SK-N-SH treated with all-trans-retinoic acid at 6 μM for 48 hours (cell line): Measurements from ENCODE around the gene EDIL3.

ENCODE experiments used
- ATAC-seq: fragments of 200-7000 bp; cut with Tn5 transposase; 3 replicates; pipeline ENCODE4 v1.9.1; 2020; ENCODE audit warnings: mild to moderate bottlenecking, moderate library complexity
- BACH2 ChIP-seq: fragments of 250-450 bp; sonication (Bioruptor Pico); IDR thresholded peaks from 2 replicates; pipeline ENCODE4 v1.9.0; 2021; ENCODE audit warnings: mild to moderate bottlenecking, borderline replicate concordance
- CREB5 ChIP-seq: fragments of 250-450 bp; sonication (Bioruptor Pico); IDR thresholded peaks from 2 replicates; pipeline ENCODE4 v1.5.1; 2020; ENCODE audit warnings: low read depth, mild to moderate bottlenecking, moderate library complexity
- CSDC2 ChIP-seq: fragments of 250-450 bp; sonication (Bioruptor Pico); IDR thresholded peaks from 2 replicates; pipeline ENCODE4 v1.5.0; 2020; ENCODE audit warnings: mild to moderate bottlenecking, moderate library complexity
- CSRNP3 ChIP-seq: fragments of 250-450 bp; sonication (Bioruptor Pico); IDR thresholded peaks from 2 replicates; pipeline ENCODE4 v1.5.1; 2021; ENCODE audit warnings: mild to moderate bottlenecking, moderate library complexity
- ESRRG ChIP-seq: fragments of 250-450 bp; sonication (Bioruptor Pico); IDR thresholded peaks from 2 replicates; pipeline ENCODE4 v1.6.1; 2021; ENCODE audit warnings: mild to moderate bottlenecking
- GLIS3 ChIP-seq: fragments of 250-450 bp; sonication (Bioruptor Pico); IDR thresholded peaks from 2 replicates; pipeline ENCODE4 v1.5.0; 2020; ENCODE audit warnings: mild to moderate bottlenecking, moderate library complexity
- PATZ1 ChIP-seq: fragments of 250-450 bp; sonication (Bioruptor Pico); IDR thresholded peaks from 2 replicates; pipeline ENCODE4 v1.8.0; 2020; ENCODE audit warnings: mild to moderate bottlenecking, moderate library complexity, borderline replicate concordance
- PPARA ChIP-seq: fragments of 250-450 bp; sonication (Bioruptor Pico); IDR thresholded peaks from 2 replicates; pipeline ENCODE4 v1.5.0; 2020; ENCODE audit warnings: mild to moderate bottlenecking, borderline replicate concordance
- RARB ChIP-seq: fragments of 250-450 bp; sonication (Bioruptor Pico); IDR thresholded peaks from 2 replicates; pipeline ENCODE4 v1.8.0; 2021; ENCODE audit warnings: mild to moderate bottlenecking, moderate library complexity
- SNAI2 ChIP-seq: fragments of 250-450 bp; sonication (Bioruptor Pico); IDR thresholded peaks from 2 replicates; pipeline ENCODE4 v1.5.0; 2020; ENCODE audit warnings: mild to moderate bottlenecking, moderate library complexity
- TCF4 ChIP-seq: fragments of 250-450 bp; sonication (Bioruptor Pico); IDR thresholded peaks from 2 replicates; pipeline ENCODE4 v1.8.0; 2021; ENCODE audit warnings: mild to moderate bottlenecking, moderate library complexity, borderline replicate concordance
- TOX ChIP-seq: fragments of 250-450 bp; sonication (Bioruptor Pico); IDR thresholded peaks from 2 replicates; pipeline ENCODE4 v1.8.0; 2021; ENCODE audit warnings: mild to moderate bottlenecking, moderate library complexity, borderline replicate concordance
- ZC3H10 ChIP-seq: fragments of 250-450 bp; sonication (Bioruptor Pico); IDR thresholded peaks from 2 replicates; pipeline ENCODE4 v1.5.1; 2021; ENCODE audit warnings: mild to moderate bottlenecking, moderate library complexity
- ZFP3 ChIP-seq: fragments of 250-450 bp; sonication (Bioruptor Pico); IDR thresholded peaks from 2 replicates; pipeline ENCODE4 v1.5.0; 2020; ENCODE audit warnings: mild to moderate bottlenecking, moderate library complexity
- ZFP30 ChIP-seq: fragments of 450-650 bp; formaldehyde crosslinking; IDR thresholded peaks from 2 replicates; pipeline ENCODE4 v1.5.0; 2022; ENCODE audit warnings: mild to moderate bottlenecking, moderate library complexity
- ZNF565 ChIP-seq: fragments of 450-650 bp; formaldehyde crosslinking; conservative IDR thresholded peaks from 2 replicates; pipeline ENCODE4 v1.5.0; 2020; ENCODE audit warnings: low read depth, mild to moderate bottlenecking, moderate library complexity
- ZNF70 ChIP-seq: fragments of 450-650 bp; formaldehyde crosslinking; IDR thresholded peaks from 2 replicates; pipeline ENCODE4 v1.5.0; 2020; ENCODE audit warnings: mild to moderate bottlenecking, moderate library complexity
- ZNF8 ChIP-seq: fragments of 450-650 bp; formaldehyde crosslinking; IDR thresholded peaks from 2 replicates; pipeline ENCODE4 v1.5.0; 2020; ENCODE audit warnings: mild to moderate bottlenecking, moderate library complexity
- TF ChIP-seq, protein P1 (sequence below): fragments of 250-450 bp; sonication (Bioruptor Pico); IDR thresholded peaks from 2 replicates; pipeline ENCODE4 v1.5.0; 2020; ENCODE audit warnings: mild to moderate bottlenecking, moderate library complexity
- TF ChIP-seq, protein P2 (sequence below): fragments of 250-450 bp; sonication (Bioruptor Pico); IDR thresholded peaks from 2 replicates; pipeline ENCODE4 v1.8.0; 2021; ENCODE audit warnings: low read depth, mild to moderate bottlenecking, moderate library complexity, borderline replicate concordance

The EDIL3 gene

GRCh38 chr5:84255315-84255714 lies 129.4 kb downstream of the EDIL3 start:
- peak; percentile 76 for ATAC-seq
- no peak for TF ChIP-seq GLIS3 (CRISPR knock-in tag)
- no peak for TF ChIP-seq CSRNP3
- no peak for TF ChIP-seq CREB5 (CRISPR knock-in tag)
- TF ChIP-seq TCF4 (CRISPR knock-in tag), result no peak
- no peak for TF ChIP-seq TOX (CRISPR knock-in tag)
- TF ChIP-seq, protein P1, sequence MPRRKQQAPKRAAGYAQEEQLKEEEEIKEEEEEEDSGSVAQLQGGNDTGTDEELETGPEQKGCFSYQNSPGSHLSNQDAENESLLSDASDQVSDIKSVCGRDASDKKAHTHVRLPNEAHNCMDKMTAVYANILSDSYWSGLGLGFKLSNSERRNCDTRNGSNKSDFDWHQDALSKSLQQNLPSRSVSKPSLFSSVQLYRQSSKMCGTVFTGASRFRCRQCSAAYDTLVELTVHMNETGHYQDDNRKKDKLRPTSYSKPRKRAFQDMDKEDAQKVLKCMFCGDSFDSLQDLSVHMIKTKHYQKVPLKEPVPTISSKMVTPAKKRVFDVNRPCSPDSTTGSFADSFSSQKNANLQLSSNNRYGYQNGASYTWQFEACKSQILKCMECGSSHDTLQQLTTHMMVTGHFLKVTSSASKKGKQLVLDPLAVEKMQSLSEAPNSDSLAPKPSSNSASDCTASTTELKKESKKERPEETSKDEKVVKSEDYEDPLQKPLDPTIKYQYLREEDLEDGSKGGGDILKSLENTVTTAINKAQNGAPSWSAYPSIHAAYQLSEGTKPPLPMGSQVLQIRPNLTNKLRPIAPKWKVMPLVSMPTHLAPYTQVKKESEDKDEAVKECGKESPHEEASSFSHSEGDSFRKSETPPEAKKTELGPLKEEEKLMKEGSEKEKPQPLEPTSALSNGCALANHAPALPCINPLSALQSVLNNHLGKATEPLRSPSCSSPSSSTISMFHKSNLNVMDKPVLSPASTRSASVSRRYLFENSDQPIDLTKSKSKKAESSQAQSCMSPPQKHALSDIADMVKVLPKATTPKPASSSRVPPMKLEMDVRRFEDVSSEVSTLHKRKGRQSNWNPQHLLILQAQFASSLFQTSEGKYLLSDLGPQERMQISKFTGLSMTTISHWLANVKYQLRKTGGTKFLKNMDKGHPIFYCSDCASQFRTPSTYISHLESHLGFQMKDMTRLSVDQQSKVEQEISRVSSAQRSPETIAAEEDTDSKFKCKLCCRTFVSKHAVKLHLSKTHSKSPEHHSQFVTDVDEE (CRISPR knock-in tag), result no peak
- TF ChIP-seq ZFP3, result no peak
- TF ChIP-seq ZNF8 (CRISPR knock-in tag), result no peak

- TF ChIP-seq TCF4 (CRISPR knock-in tag), result no peak
- TF ChIP-seq ESRRG (CRISPR knock-in tag), result no peak
- no peak for TF ChIP-seq RARB (CRISPR knock-in tag)
- no peak for TF ChIP-seq PPARA (CRISPR knock-in tag)
Observed at GRCh38 chr5:84253946-84254345, 130.7 kb downstream of the EDIL3 start.

GRCh38 chr5:84251503-84251902 lies 133.2 kb downstream of the EDIL3 start:
- no peak for ATAC-seq
- TF ChIP-seq BACH2 (CRISPR knock-in tag), result no peak
- TF ChIP-seq PATZ1, result no peak
- no peak for TF ChIP-seq CSDC2 (CRISPR knock-in tag)
- TF ChIP-seq ZNF8 (CRISPR knock-in tag), result no peak
- TF ChIP-seq ZC3H10 (CRISPR knock-in tag), result no peak
- no peak for TF ChIP-seq SNAI2 (CRISPR knock-in tag)
- TF ChIP-seq ZNF70, result no peak
- no peak for TF ChIP-seq GLIS3 (CRISPR knock-in tag)
- no peak for TF ChIP-seq CREB5 (CRISPR knock-in tag)
- TF ChIP-seq PPARA (CRISPR knock-in tag), result no peak
- no peak for TF ChIP-seq ZFP3
- no peak for TF ChIP-seq ZFP30 (CRISPR knock-in tag)
- TF ChIP-seq RARB (CRISPR knock-in tag), result no peak

More at GRCh38 chr5:84253946-84254345, 130.7 kb downstream of the EDIL3 start:
- no peak for ATAC-seq

DNA sequence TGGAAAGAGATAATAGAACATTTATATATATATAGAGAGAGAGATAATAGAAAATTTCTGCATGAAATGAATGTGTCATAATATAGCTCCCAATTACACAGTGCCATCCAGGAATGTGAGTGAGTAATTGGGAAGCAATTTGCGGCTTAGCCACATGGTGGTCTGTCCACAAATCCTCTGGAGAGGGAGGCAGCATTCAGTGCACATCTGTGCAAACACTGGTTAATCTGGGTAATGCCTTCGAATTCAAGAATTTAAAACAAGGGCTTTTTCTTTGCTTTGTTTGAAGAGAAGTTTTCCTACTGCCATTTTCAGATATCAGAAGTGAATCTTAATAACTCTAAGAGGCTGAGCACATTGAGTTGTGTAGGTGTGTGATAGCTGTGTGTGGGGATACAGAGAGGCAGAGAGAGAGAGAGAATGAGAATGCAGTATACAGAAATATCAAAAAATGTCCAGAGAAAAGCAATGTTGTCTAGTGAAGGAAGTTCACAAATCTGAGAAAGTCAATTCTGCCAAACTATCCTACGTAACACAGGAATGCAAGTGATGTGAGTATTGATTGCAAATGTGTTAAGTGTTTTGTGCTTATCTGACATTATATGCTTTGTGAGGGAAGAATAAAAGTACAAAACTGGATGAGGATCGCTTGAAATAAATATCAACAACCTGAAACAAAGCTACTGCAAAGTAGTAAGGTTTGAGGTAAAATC lies 134.6 kb downstream of the EDIL3 start:
- peak; percentile 90 for ATAC-seq
- TF ChIP-seq, protein P2, sequence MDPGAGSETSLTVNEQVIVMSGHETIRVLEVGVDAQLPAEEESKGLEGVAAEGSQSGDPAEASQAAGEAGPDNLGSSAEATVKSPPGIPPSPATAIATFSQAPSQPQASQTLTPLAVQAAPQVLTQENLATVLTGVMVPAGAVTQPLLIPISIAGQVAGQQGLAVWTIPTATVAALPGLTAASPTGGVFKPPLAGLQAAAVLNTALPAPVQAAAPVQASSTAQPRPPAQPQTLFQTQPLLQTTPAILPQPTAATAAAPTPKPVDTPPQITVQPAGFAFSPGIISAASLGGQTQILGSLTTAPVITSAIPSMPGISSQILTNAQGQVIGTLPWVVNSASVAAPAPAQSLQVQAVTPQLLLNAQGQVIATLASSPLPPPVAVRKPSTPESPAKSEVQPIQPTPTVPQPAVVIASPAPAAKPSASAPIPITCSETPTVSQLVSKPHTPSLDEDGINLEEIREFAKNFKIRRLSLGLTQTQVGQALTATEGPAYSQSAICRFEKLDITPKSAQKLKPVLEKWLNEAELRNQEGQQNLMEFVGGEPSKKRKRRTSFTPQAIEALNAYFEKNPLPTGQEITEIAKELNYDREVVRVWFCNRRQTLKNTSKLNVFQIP, result no peak
- TF ChIP-seq ZNF70 (no peak), ZFP30 (CRISPR knock-in tag) (no peak), ZFP3 (no peak), ZNF565 (CRISPR knock-in tag) (no peak)
- TF ChIP-seq, protein P1 (CRISPR knock-in tag), result no peak
